ENCODE measurements around the gene RABGAP1L.

The RABGAP1L gene

DNA sequence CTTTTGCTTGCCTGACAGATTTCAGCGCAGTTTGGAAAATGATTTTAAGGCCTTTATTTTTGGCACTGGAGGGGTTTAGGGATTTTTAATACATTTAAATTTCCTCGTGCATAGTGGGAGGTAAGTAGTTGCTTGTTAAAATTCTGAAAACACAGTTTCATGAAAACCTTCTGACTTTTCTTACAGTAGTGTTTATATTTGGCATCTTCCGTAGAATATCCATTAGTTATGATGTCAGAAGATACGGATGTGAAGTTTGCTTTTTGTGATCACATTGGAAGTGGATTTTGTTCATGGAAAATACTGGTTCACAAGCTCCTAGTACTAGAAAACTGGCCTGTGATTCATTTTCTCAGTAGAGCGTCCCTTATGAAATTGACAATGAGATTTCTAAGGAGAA is 1.3 kb downstream of the RABGAP1L start:
- ChIA-PET CTCF (interaction anchor here (1.3 to 4.3 kb wide), 4 partner anchors 11 to 584 kb away, joined by 3 to 14 read pairs (median 8); no protein-coding TSS in a partner anchor), POLR2A (interaction anchor here (0.6 to 1.0 kb wide), 2 partner anchors 292 to 782 kb away, joined by 3 to 4 read pairs; partner anchors contain the start of gene ZBTB37)
- TF ChIP-seq, protein P1, sequence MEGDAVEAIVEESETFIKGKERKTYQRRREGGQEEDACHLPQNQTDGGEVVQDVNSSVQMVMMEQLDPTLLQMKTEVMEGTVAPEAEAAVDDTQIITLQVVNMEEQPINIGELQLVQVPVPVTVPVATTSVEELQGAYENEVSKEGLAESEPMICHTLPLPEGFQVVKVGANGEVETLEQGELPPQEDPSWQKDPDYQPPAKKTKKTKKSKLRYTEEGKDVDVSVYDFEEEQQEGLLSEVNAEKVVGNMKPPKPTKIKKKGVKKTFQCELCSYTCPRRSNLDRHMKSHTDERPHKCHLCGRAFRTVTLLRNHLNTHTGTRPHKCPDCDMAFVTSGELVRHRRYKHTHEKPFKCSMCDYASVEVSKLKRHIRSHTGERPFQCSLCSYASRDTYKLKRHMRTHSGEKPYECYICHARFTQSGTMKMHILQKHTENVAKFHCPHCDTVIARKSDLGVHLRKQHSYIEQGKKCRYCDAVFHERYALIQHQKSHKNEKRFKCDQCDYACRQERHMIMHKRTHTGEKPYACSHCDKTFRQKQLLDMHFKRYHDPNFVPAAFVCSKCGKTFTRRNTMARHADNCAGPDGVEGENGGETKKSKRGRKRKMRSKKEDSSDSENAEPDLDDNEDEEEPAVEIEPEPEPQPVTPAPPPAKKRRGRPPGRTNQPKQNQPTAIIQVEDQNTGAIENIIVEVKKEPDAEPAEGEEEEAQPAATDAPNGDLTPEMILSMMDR (IDR thresholded peaks at IDR 0.05; ENCODE audit: control extremely low read depth, extremely low read depth, low read depth, missing control alignments) = no peak
- no peak for DNase-seq (ENCODE audit: extremely low spot score)

DNA sequence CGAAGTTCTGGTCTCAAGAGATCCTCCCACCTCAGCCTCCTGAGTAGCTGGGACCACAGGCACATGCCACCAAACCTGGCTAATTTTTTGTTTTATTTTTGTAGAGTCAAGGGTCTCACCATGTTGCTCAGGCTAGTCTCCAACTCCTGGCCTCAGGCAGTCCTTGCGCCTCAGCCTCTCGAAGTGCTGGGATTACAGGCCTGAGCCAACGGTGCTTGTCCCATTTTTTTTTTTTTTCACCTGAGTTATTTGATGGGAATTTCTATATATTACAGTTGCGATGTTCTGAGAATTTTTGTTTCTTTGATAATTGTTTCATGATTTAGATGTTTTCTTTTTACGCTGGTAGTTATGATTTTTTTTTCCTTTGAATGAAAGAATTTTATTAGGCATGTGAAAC is 2.5 kb downstream of the RABGAP1L start:
- TF ChIP-seq, protein P1 (IDR thresholded peaks at IDR 0.05; ENCODE audit: control extremely low read depth, extremely low read depth, low read depth, missing control alignments) = no peak
- ChIA-PET CTCF (interaction anchor here (0.8 to 4.3 kb wide), 7 partner anchors 10 to 56 kb away, joined by 3 to 14 read pairs (median 5); no protein-coding TSS in a partner anchor), POLR2A (no interaction called here)
- no peak for DNase-seq (ENCODE audit: extremely low spot score)

DNA sequence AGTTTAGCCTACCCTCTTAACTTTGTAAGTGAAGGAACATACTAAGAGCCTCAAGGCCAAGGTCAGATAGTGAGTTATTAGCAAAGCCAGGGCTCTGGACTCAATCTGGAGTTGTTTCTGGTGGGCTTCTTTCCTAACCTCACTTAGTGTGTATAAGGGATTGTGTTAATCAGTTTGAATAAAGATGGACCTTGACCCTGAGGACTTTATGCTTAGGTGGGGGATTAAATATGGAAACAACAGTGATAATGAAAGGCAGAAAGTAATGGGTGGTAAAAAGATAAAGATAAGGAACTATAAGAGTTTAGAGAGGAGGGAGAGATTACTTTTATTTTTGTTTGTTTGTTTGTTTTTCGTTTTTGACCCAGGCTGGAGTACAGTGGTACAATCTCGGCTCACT is 5.5 kb downstream of the RABGAP1L start:
- TF ChIP-seq, protein P1 (IDR thresholded peaks at IDR 0.05; ENCODE audit: control extremely low read depth, extremely low read depth, low read depth, missing control alignments) = no peak
- ChIA-PET POLR2A (no interaction called here), CTCF (interaction anchor here (0.9 to 2.6 kb wide), 4 partner anchors 15 to 56 kb away, joined by 3 to 12 read pairs (median 4); no protein-coding TSS in a partner anchor)
- no peak for DNase-seq (ENCODE audit: extremely low spot score)

DNA sequence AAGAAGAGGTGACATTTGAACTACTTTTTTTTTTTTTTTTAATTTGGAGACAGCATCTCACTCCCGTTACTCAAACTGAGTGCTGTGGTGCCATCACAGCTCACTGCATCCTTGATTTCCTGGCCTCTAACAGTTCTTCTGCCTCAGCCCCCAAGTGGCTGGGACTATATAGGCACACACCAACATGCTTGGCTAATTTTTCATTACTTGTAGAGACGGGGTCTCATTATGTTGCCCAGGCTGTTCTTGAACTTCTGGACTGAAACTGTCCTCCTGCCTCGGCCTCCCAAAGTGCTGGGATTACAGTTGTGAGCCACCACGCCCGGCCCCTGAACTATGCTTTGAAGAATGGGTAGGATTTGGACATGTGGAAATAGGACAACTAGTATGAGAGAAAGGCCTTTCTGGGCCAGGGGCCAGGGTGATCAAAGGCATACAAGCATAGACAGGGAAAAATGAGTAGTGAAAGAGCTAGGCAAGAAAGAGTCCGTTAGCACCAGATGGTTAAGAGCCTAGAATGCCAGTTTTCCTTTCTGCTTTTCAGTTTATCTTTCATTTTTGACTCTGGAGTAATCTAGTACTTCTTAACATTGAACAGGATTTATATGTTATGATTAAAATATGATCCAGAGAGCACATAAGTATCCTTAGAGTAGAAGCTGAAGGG is 6.3 kb downstream of the RABGAP1L start:
- TF ChIP-seq, protein P1 (IDR thresholded peaks at IDR 0.05; ENCODE audit: control extremely low read depth, extremely low read depth, low read depth, missing control alignments) = peak; percentile 21
- ChIA-PET CTCF (interaction anchor here (0.8 to 2.6 kb wide), 7 partner anchors 13 to 580 kb away, joined by 3 to 12 read pairs (median 4); no protein-coding TSS in a partner anchor), POLR2A (no interaction called here)
- no peak for DNase-seq (ENCODE audit: extremely low spot score)

DNA sequence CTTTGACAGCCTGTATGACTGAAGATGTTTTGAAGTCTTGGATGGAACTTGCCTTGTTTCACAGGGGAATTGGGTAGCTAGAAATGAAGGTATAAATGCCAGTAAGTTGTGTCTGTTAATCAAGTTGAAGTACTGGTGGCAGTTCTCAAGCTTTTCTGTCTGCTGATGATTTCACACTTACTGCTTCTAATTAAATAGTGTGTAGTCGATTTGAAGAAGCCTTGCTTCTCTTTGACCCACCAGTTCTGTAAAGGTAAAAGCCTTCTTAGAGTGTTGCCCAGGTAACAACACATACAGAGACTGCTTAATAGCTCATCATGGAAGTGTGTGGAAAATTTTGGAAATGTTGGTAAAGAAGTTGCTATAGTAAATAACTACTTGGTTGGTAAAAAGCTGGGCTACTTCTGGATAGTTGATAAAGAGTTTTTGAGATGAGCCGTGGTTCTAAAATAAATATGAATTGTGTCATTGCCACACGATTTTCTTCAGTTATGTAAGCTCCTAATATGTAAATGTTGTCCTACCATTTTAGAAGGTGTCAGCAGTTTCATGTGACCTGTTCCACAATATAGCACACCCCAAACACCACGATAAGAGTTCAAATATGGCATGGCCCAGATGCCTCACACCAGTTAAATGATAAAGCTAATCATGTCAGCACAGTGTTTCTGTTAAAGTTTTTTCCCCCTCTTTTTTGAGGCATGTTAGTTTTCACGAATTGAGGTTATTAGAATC is 7.4 kb downstream of the RABGAP1L start:
- TF ChIP-seq, protein P1 (IDR thresholded peaks at IDR 0.05; ENCODE audit: control extremely low read depth, extremely low read depth, low read depth, missing control alignments) = no peak
- CTCF ChIA-PET = interaction anchor here (0.8 to 2.6 kb wide), 8 partner anchors 12 to 579 kb away, joined by 3 to 12 read pairs (median 4); no protein-coding TSS in a partner anchor
- no peak for DNase-seq (ENCODE audit: extremely low spot score)
- POLR2A ChIA-PET = interaction anchor here (0.7 kb wide), 1 partner anchor 43 kb away, joined by 3 read pairs; no protein-coding TSS in a partner anchor

DNA sequence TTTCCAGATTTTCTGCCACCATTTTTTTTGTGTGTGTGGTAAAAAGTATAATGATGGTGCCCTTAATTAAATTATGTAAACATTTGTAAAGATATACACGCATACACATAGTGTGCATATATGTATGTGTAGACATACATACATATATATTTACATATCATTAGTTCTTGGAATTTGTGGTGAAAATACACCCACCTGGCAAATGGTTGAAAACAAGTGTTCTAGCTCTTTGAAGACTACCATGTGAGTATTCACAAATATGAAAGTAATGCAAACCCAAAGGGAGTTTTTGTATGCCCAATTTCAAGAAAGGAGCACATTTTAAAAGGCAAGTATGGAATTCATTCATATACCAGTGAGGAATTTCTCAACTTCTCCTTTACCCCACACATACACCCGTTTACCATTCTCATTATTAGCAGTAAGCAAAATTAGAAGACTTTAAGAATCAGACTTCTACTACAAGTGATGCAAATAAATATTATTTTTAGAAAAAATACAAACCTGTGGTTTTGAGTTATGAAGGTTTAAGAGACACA is 8.0 kb downstream of the RABGAP1L start:
- DNase-seq (ENCODE audit: extremely low spot score) = peak; percentile 22
- ChIA-PET CTCF (interaction anchor here (0.6 to 2.6 kb wide), 5 partner anchors 15 to 50 kb away, joined by 3 to 12 read pairs (median 4); no protein-coding TSS in a partner anchor), POLR2A (interaction anchor here (0.6 to 0.7 kb wide), 2 partner anchors 42 to 56 kb away, joined by 3 to 5 read pairs; no protein-coding TSS in a partner anchor)
- TF ChIP-seq, protein P1 (IDR thresholded peaks at IDR 0.05; ENCODE audit: control extremely low read depth, extremely low read depth, low read depth, missing control alignments) = no peak
